Limb (tissue), 2 donors: Measurements from ENCODE around the gene NKAPD1.
"Not testable (repeated sequence)": the region's sequence is repeated elsewhere in the genome, so short reads cannot be mapped to it uniquely, and the experiment has no call there.

Experiments used
- DNase-seq, 2 donors: peaks; one replicate each; pipeline ENCODE4 v3.0.0-alpha.2; 2016; ENCODE audit errors: extremely low spot score in 2 of 2

The NKAPD1 gene

GRCh38 chr11:112086422-112087191 lies 12.5 kb downstream of the NKAPD1 start, which contains the start of the genes SDHD and TIMM8B:
Gene SDHD, plus strand, starts transcription at chr11:112086873. Its CDS starts 35 bp downstream, at chr11:112086908.
Gene TIMM8B, minus strand, starts transcription at chr11:112086756. Its CDS starts 33 bp downstream, at chr11:112086723.
- DNase-seq: peak; percentile 96 to 99

DNA sequence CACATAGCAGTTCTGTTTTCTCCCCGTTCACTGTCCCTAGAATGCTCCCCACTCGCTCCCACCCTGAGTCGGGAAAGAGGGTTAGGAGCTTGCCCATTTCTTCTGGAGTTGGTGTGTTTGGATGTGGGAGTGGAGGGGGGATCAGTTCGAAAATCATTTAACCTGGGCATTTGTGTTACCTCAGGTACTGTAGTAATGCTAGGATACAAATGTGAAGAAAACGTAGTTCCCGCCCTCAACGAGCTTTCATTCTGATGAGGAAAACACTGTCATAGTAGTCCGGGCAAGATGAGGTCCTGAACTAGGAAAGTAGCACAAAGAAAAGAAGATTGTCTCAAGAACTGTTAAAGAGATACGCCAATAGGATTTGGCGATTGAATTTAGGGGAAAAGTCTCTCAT lies 13.1 kb downstream of the NKAPD1 start:
- DNase-seq: no peak

GRCh38 chr11:112095302-112095701 lies 21.2 kb downstream of the NKAPD1 start:
- not testable (repeated sequence) for DNase-seq

DNA sequence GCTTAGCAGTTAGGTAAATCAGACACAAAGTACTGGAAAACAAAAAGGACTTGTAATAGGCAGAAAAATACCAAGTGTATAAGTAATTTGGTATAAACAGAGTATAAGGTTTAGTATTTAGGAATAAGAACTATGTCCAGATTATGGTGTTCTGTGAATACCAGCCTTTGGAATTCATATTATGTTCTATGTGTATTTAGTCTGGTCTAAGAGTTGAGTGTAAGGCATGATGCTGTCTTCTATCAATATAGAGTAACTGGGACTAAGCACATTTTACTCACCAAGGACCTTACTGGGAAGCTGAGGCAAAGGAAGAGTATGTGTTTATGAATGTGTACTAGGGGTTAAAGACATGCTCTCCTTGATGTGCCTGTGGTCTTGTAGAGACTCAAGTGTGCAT lies 22.1 kb downstream of the NKAPD1 start:
- no peak for DNase-seq

DNA sequence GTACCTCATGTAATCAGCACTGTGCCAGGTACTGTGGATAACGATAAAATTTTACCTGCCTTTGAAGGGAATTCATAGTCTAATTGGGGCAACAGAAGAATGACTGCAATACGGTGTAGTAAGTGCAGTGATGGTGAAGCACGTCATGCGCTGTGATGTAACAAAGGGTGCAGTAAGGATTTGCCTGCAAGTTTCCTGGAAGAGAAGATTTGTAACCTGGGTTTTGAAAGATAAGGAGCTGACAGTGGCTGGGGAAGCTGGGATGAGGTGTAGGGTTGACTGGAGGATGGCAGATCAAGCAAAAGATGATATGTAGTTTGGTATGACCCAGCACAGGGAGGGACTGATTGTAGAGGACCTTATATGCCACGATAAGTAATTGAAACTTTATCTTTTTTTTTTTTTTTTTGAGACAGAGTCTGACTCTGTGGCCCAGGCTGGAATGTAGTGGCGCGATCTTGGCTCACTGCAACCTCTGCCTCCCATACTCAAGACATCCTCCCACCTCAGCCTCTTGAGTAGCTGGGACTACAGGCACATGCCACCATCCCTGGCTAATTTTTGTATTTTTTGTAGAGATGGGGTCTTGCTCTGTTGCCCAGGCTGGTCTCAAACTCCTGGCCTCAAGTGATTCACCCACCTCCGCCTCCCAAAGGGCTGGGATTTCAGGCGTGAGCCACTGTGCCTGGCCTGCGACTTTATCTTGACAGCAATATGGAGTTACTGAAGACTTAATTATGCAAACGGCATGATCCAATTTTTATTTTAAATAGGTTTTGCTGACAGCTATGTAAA lies 23.8 kb downstream of the NKAPD1 start:
- DNase-seq: no peak

GRCh38 chr11:112100462-112100861 lies 26.4 kb downstream of the NKAPD1 start:
- no peak for DNase-seq

DNA sequence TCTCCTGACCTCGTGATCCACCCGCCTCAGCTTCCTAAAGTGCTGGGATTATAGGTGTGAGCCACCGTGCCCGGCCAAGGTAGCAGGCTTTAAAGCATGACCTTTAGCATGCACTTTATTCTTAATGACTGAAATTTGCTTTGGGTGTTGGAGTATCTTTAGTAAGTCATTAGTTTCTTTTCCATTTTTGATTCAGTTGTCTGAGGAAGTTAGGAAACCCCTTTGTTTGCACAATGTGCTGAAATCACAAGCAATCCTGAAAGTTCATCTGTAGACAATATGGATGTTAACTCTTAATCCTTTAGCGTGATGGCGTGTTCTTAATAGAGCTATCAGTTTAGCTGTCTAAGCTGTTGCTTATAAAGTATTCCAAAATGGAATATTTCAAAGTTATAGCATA lies 29.3 kb downstream of the NKAPD1 start:
- DNase-seq: no peak

DNA sequence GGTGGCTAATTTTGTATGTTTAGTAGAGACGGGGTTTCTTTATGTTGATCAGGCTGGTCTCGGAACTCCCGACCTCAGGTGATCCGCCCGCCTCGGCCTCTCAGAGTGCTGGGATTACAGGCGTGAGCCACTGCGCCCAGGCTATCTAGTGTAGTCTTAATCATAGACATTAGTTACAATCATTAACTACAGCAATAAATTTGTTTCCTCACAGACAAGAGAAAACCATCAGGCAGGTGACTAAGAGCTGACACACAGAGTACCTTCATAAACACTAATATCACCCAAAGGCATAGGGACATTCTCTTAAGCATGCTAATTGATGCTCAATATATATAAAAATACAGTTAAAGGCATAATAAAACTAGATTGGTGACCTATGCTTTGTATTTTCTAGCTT lies 32.0 kb downstream of the NKAPD1 start:
- no peak for DNase-seq

DNA sequence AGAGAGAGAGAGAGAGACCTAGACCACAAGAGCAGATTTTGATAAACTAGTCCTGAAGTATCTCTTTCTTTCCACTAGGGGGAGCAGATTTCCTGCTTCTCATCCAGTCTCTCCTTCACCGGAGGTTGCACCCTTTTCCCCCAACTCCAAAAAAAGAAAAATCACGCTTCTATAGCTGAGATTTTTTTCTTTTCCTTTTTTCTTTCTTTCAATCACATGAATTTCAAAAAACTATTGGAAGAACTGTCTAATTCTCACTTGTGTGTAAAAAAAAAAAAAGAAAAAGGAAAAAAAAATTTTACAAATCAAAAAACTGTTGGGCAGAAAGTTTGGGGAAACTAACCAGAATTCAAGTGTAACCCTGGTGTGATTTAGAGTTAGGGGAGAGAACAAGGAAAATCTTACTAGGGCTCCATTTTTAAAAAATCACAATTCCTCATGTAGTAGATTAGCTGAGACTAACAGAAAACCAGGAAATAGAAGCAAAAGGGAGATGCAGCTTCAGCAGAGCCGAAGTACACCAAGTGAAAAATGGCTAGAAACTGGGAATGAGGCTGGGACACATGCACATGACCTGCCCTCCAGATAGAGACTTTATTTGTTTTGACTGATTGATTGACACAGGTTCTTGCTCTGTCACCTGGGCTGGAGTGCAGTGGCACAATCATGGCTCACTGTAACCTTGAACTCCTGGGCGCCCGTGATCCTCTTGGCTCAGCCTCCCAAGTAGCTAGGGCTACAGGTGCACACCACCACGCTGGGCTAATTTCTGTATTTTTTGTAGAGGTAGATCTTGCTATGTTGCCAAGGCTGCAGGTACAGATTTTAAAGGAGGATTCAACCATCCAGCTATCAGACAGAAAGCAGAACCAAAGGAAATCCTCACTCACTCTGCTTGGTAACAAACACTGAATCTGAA lies 39.7 kb downstream of the NKAPD1 start:
- DNase-seq: peak in 1 of 2 donors; percentile 85

DNA sequence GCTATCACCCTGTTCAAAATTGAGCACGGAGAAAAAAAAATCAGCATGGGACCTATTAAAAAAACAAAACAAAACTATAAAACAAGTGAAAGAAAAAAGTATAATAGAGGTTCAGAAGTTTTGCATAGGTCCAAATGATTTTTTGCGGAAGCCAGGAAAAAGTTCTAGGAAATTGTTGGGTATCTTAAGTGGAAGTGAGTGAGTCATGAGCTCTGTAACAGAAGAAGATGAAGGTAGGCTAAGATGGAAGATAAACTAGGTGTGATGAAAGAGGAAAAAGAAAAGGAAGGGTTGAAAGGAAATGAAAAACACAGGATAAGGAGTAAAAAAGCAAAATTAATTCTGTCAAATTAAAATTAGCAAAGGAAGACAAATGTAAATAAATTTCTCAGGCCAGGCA lies 40.4 kb downstream of the NKAPD1 start:
- DNase-seq: no peak

- no peak for DNase-seq
These were observed 41.3 kb downstream of the NKAPD1 start for GRCh38 chr11:112115386-112115785.

DNA sequence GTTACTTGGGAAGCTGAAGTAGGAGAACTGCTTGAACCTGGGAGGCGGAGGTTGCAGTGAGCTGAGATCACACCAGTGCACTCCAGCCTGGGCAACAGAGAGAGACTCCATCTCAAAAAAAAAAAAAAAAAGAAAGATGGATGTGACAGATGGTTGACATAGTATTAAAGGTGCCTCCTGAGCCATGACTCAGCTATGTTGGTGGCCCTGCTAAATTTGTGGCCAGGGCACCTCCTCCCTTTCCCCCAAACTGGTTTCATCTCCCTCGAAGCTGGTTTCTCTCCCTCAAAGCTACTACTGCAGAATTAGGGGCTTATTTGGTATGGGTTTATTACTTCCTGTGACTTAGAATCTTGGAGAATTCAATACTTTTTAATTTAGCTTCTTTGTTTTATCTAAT lies 44.1 kb downstream of the NKAPD1 start:
- no peak for DNase-seq

DNA sequence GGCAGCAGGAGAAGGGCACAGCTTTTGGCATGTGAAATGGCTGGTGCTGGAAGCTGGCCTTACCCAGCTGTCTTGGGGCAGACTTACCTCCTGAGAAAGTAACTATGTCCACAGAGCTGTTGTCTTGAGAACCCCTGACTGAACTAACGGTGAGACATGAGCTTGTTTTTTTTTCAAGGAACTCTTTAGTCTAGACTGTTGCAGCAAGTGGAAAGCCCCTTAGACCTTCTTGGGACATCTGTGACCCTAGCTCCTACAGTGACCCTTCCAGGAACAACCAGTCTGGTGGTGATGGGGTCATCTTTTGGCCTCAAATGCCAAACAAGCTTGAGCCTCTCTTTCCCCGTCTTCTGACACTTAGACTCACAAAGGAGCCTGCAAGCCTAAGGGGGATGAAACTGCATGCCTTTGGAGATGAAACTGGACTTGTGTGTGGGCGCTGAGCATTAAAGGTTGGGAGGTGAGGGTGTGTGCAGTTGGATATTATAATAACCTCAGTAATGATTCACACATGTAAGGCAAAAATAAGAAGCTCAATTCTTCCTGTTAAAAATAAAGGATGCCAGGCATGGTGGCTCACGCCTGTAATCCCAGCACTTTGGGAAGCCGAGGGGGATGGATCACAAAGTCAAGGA lies 48.0 kb downstream of the NKAPD1 start:
- no peak for DNase-seq

- no peak for DNase-seq
These were observed 49.0 kb downstream of the NKAPD1 start for GRCh38 chr11:112123129-112123528.

GRCh38 chr11:112127056-112127455 lies 53.0 kb downstream of the NKAPD1 start:
- no peak for DNase-seq

- DNase-seq: peak in 1 of 2 donors; percentile 12
These were observed 54.5 kb downstream of the NKAPD1 start for GRCh38 chr11:112128483-112129121.

- DNase-seq: no peak
These were observed 55.6 kb downstream of the NKAPD1 start for GRCh38 chr11:112129656-112130055.

- DNase-seq: no peak
These were observed 58.6 kb downstream of the NKAPD1 start for GRCh38 chr11:112132737-112133136.

DNA sequence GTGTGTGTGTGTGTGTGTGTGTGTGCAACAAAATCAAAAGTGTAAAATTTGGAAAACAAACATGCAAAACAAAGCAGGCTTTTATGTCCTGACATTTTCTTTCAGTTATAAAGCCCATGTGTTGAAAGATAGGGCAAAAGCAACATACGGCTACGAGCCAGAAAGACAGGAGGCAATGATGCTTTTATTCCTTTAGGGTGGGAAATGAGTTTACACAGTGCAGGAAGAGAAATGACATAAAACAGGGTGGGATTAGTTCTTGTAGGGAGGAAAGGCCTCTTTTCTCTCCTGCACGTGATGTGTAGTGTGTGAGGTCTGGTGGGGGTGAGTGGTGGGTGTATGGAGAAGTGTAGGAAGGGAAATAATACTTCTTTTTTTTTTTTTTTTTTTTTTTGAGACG lies 60.4 kb downstream of the NKAPD1 start:
- no peak for DNase-seq
